HepG2 (cell line): ENCODE data around the gene CFAP97. TPM values are rescaled to one million over a fixed set of nuclear protein-coding genes. Genes with fewer than 3 reads are reported as not detected.
A peak's percentile ranks its signal among the peaks of the same experiment; 100 is the strongest.

Experiments used
- ARID4A ChIP-seq: sonication (generic); formaldehyde crosslinking; IDR thresholded peaks from 2 replicates; pipeline ENCODE4 v1.5.0; 2020; ENCODE audit warnings: mild to moderate bottlenecking, missing genetic modification reagents, borderline replicate concordance
- DRAP1 ChIP-seq: IDR thresholded peaks from 2 replicates; pipeline ENCODE4 v1.6.1; 2016; ENCODE audit warnings: missing genetic modification reagents, missing compliant biosample characterization
- KAT8 ChIP-seq: IDR thresholded peaks from 2 replicates; pipeline ENCODE4 v1.6.1; 2016; ENCODE audit warnings: missing genetic modification reagents, missing compliant biosample characterization
- LCORL ChIP-seq, 2 experiments: fragments of 450-650 bp in 1 of 2; sonication (generic) in 1 of 2; formaldehyde crosslinking in 1 of 2; IDR thresholded peaks; 2 replicates each; pipeline versions ENCODE4 v1.5.0 to v1.6.1; 2017 to 2020; ENCODE audit warnings: antibody characterized with exemption in 1 of 2, missing genetic modification reagents in 1 of 2
- MAF1 ChIP-seq: sonication (generic); formaldehyde crosslinking; IDR thresholded peaks from 2 replicates; pipeline ENCODE4 v1.5.0; 2020; ENCODE audit warnings: missing genetic modification reagents, borderline replicate concordance
- NCOA2 ChIP-seq: sonication (generic); formaldehyde crosslinking; IDR thresholded peaks from 2 replicates; pipeline ENCODE4 v1.8.0; 2022; ENCODE audit warnings: inconsistent platforms
- NR2F6 ChIP-seq, 2 experiments: IDR thresholded peaks; 2 replicates each; pipeline ENCODE4 v1.6.1; 2016; ENCODE audit warnings: antibody characterized with exemption in 1 of 2, mild to moderate bottlenecking in 1 of 2
- TCF7 ChIP-seq: sonication (generic); IDR thresholded peaks from 2 replicates; pipeline ENCODE4 v1.6.1; 2016; ENCODE audit warnings: antibody characterized with exemption, low read depth
- ZBED4 ChIP-seq: sonication (generic); formaldehyde crosslinking; IDR thresholded peaks from 2 replicates; pipeline ENCODE4 v1.4.0; 2020; ENCODE audit warnings: missing genetic modification reagents, borderline replicate concordance
- ZNF569 ChIP-seq: sonication (generic); formaldehyde crosslinking; IDR thresholded peaks from 2 replicates; pipeline ENCODE4 v1.5.0; 2020; ENCODE audit warnings: mild to moderate bottlenecking, missing genetic modification reagents, moderate library complexity, borderline replicate concordance
- ZNF792 ChIP-seq: IDR thresholded peaks from 2 replicates; pipeline ENCODE4 v1.6.1; 2016
- polyA plus RNA-seq, 8 experiments: library from polyadenylated mRNA; depleted of rRNA in 3 of 8; stranded (reverse) in 7 of 8; unstranded in 1 of 8; fragments of >200 nt; fragmentation: Illumina TruSeq in 4 of 8; extraction: Trizol in 4 of 8; gene quantifications; 2 replicates each; pipeline versions ENCODE4 v1.2.1 to v1.2.3, GENCODE V29; 2011 to 2016; ENCODE audit warnings: low read depth in 4 of 8, missing spikeins in 1 of 8, mixed read lengths in 1 of 8; ENCODE audit not compliant: insufficient read depth in 1 of 8
- total RNA-seq, 5 experiments: library from RNA; depleted of rRNA; stranded (reverse); fragments of >200 nt; fragmentation: Illumina TruSeq; extraction: Trizol; gene quantifications; 2 replicates each; pipeline ENCODE4 v1.2.3, GENCODE V29; 2016; ENCODE audit warnings: low read depth in 1 of 5
- TF ChIP-seq, protein P1 (sequence below): sonication (generic); formaldehyde crosslinking; IDR thresholded peaks from 2 replicates; pipeline ENCODE4 v1.4.0; 2020; ENCODE audit warnings: mild to moderate bottlenecking, missing genetic modification reagents
- TF ChIP-seq, protein P2 (sequence below): IDR thresholded peaks from 2 replicates; pipeline ENCODE4 v1.4.0; 2020; ENCODE audit warnings: mild to moderate bottlenecking, missing genetic modification reagents

The CFAP97 gene
- total and polyA plus RNA-seq, 2 of the 13 experiments (the other 11 are each of a cell fraction or from before 2014, with no cell fraction given) = 32.1 to 44.4 TPM

- no peak for TF ChIP-seq ZNF569 (CRISPR knock-in tag)
- TF ChIP-seq KAT8 (CRISPR knock-in tag) = peak; percentile 48; the same call in 1 of the 2 replicates
- 0 out of 2 replicates have a peak, but pooled peaks have one; percentile 33 for TF ChIP-seq ZNF792
- TF ChIP-seq ZBED4 (CRISPR knock-in tag) = peak; percentile 27; the same call in 1 of the 2 replicates
- TF ChIP-seq DRAP1 = peak; percentile 35; the same call in 1 of the 2 replicates
- TF ChIP-seq, protein P1, sequence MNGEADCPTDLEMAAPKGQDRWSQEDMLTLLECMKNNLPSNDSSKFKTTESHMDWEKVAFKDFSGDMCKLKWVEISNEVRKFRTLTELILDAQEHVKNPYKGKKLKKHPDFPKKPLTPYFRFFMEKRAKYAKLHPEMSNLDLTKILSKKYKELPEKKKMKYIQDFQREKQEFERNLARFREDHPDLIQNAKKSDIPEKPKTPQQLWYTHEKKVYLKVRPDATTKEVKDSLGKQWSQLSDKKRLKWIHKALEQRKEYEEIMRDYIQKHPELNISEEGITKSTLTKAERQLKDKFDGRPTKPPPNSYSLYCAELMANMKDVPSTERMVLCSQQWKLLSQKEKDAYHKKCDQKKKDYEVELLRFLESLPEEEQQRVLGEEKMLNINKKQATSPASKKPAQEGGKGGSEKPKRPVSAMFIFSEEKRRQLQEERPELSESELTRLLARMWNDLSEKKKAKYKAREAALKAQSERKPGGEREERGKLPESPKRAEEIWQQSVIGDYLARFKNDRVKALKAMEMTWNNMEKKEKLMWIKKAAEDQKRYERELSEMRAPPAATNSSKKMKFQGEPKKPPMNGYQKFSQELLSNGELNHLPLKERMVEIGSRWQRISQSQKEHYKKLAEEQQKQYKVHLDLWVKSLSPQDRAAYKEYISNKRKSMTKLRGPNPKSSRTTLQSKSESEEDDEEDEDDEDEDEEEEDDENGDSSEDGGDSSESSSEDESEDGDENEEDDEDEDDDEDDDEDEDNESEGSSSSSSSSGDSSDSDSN (CRISPR knock-in tag) = no peak
- TF ChIP-seq, protein P2, sequence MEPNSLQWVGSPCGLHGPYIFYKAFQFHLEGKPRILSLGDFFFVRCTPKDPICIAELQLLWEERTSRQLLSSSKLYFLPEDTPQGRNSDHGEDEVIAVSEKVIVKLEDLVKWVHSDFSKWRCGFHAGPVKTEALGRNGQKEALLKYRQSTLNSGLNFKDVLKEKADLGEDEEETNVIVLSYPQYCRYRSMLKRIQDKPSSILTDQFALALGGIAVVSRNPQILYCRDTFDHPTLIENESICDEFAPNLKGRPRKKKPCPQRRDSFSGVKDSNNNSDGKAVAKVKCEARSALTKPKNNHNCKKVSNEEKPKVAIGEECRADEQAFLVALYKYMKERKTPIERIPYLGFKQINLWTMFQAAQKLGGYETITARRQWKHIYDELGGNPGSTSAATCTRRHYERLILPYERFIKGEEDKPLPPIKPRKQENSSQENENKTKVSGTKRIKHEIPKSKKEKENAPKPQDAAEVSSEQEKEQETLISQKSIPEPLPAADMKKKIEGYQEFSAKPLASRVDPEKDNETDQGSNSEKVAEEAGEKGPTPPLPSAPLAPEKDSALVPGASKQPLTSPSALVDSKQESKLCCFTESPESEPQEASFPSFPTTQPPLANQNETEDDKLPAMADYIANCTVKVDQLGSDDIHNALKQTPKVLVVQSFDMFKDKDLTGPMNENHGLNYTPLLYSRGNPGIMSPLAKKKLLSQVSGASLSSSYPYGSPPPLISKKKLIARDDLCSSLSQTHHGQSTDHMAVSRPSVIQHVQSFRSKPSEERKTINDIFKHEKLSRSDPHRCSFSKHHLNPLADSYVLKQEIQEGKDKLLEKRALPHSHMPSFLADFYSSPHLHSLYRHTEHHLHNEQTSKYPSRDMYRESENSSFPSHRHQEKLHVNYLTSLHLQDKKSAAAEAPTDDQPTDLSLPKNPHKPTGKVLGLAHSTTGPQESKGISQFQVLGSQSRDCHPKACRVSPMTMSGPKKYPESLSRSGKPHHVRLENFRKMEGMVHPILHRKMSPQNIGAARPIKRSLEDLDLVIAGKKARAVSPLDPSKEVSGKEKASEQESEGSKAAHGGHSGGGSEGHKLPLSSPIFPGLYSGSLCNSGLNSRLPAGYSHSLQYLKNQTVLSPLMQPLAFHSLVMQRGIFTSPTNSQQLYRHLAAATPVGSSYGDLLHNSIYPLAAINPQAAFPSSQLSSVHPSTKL (CRISPR knock-in tag) = peak; percentile 39; the same call in 1 of the 2 replicates
- no peak for TF ChIP-seq NR2F6 (IDR thresholded peaks at IDR 0.05)
- TF ChIP-seq NR2F6 (CRISPR knock-in tag; IDR thresholded peaks at IDR 0.05) = 0 out of 2 replicates have a peak, but pooled peaks have one; percentile 20
- peak; percentile 26; the same call in 1 of the 2 replicates for TF ChIP-seq ARID4A (CRISPR knock-in tag)
- no peak for TF ChIP-seq LCORL (IDR thresholded peaks at IDR 0.05)
- TF ChIP-seq LCORL (CRISPR knock-in tag; IDR thresholded peaks at IDR 0.05) = no peak
- no peak for TF ChIP-seq MAF1 (CRISPR knock-in tag)
- TF ChIP-seq NCOA2 (CRISPR knock-in tag) = no peak
- TF ChIP-seq TCF7 = no peak
Observed at GRCh38 chr4:185115827-185116232, 88.0 kb downstream of the CFAP97 start (continued).
